Osteoblast (primary cell): ENCODE results near the gene TAPT1. TPM values are rescaled to one million over a fixed set of nuclear protein-coding genes. Genes with fewer than 3 reads are reported as not detected.

Experiments
- DNase-seq: peaks from one replicate; pipeline ENCODE4 v3.0.0; 2011; ENCODE audit warnings: low spot score, mixed read lengths; ENCODE audit not compliant: insufficient read length; ENCODE audit errors: missing footprints
- H2AFZ ChIP-seq: 2 replicates; pipeline ENCODE4 v1.6.0; 2011; ENCODE audit warnings: mild to moderate bottlenecking, low read length
- H3K27ac ChIP-seq: 2 replicates; pipeline ENCODE4 v1.5.1; 2011; ENCODE audit warnings: mild to moderate bottlenecking, low read depth, low read length, moderate library complexity
- H3K27me3 ChIP-seq: 2 replicates; pipeline ENCODE4 v1.6.0; 2012; ENCODE audit warnings: mild to moderate bottlenecking, control low read depth, inconsistent platforms, low read length, moderate library complexity; ENCODE audit not compliant: insufficient read depth
- H3K36me3 ChIP-seq: 2 replicates; pipeline ENCODE4 v1.5.1; 2011; ENCODE audit warnings: mild to moderate bottlenecking, low read length, control low read depth, moderate library complexity; ENCODE audit not compliant: insufficient read depth
- H3K4me1 ChIP-seq: 2 replicates; pipeline ENCODE4 v1.5.1; 2011; ENCODE audit warnings: mild to moderate bottlenecking, low read length, control low read depth, moderate library complexity; ENCODE audit not compliant: insufficient read depth
- H3K4me2 ChIP-seq: 2 replicates; pipeline ENCODE4 v1.6.0; 2011; ENCODE audit warnings: mild to moderate bottlenecking, low read length; ENCODE audit not compliant: insufficient read depth
- H3K4me3 ChIP-seq: fragments of 200-600 bp; sonication (generic); 3 replicates; pipeline ENCODE4 v1.5.1; 2012; ENCODE audit warnings: mild to moderate bottlenecking, low read length, inconsistent platforms; ENCODE audit not compliant: insufficient read depth
- H3K79me2 ChIP-seq: 2 replicates; pipeline ENCODE4 v1.6.0; 2012; ENCODE audit warnings: mild to moderate bottlenecking, low read length, control low read depth, inconsistent platforms; ENCODE audit not compliant: insufficient read depth
- H3K9me3 ChIP-seq: 2 replicates; pipeline ENCODE4 v1.5.1; 2011; ENCODE audit warnings: low read depth, low read length, control low read depth
- H4K20me1 ChIP-seq: 2 replicates; pipeline ENCODE4 v1.6.0; 2012; ENCODE audit warnings: mild to moderate bottlenecking, low read length, control low read depth; ENCODE audit not compliant: insufficient read depth
- total RNA-seq: library from RNA; depleted of rRNA; stranded (reverse); fragments of >200 nt; gene quantifications from 2 replicates; pipeline ENCODE4 v1.2.3, GENCODE V29; 2012
- TF ChIP-seq, protein P1 (sequence below): IDR thresholded peaks from 2 replicates; pipeline ENCODE4 v1.5.1; 2011; ENCODE audit warnings: mild to moderate bottlenecking, low read depth, low read length, moderate library complexity; ENCODE audit errors: extremely low read depth

The TAPT1 gene
- total RNA-seq, 1 donor = 19.5 TPM

GRCh38 chr4:16194214-16194613, 32.1 kb downstream of the TAPT1 start:
- Histone ChIP-seq H3K9me3 (no peaks in the 10 kb centered on the region), H4K20me1 (no peaks in the 10 kb centered on the region), H3K4me1 (peaks cover 15% of the 10 kb centered on the region), H3K4me2 (no peak overlapping the region), H3K36me3 (no peaks in the 10 kb centered on the region), H3K27me3 (no peaks in the 10 kb centered on the region), H3K27ac (no peak overlapping the region), H3K4me3 (no peak overlapping the region), H2AFZ (no peak overlapping the region), H3K79me2 (no peaks in the 10 kb centered on the region)
- TF ChIP-seq, protein P1, sequence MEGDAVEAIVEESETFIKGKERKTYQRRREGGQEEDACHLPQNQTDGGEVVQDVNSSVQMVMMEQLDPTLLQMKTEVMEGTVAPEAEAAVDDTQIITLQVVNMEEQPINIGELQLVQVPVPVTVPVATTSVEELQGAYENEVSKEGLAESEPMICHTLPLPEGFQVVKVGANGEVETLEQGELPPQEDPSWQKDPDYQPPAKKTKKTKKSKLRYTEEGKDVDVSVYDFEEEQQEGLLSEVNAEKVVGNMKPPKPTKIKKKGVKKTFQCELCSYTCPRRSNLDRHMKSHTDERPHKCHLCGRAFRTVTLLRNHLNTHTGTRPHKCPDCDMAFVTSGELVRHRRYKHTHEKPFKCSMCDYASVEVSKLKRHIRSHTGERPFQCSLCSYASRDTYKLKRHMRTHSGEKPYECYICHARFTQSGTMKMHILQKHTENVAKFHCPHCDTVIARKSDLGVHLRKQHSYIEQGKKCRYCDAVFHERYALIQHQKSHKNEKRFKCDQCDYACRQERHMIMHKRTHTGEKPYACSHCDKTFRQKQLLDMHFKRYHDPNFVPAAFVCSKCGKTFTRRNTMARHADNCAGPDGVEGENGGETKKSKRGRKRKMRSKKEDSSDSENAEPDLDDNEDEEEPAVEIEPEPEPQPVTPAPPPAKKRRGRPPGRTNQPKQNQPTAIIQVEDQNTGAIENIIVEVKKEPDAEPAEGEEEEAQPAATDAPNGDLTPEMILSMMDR = no peak
- DNase-seq = no peak

- H3K4me3 ChIP-seq = no peak overlapping the region
- H3K4me1 ChIP-seq = peaks cover 15% of the 10 kb centered on the region
- no peak for DNase-seq
- no peaks in the 10 kb centered on the region for H3K79me2 ChIP-seq
- no peaks in the 10 kb centered on the region for H4K20me1 ChIP-seq
- H3K9me3 ChIP-seq = no peaks in the 10 kb centered on the region
- H3K36me3 ChIP-seq = no peaks in the 10 kb centered on the region
- no peak overlapping the region for H3K27ac ChIP-seq
- no peak overlapping the region for H3K4me2 ChIP-seq
- no peak overlapping the region for H2AFZ ChIP-seq
- no peaks in the 10 kb centered on the region for H3K27me3 ChIP-seq
- TF ChIP-seq, protein P1 = no peak
Measured at GRCh38 chr4:16192631-16193518, 33.4 kb downstream of the TAPT1 start.

- no peaks in the 10 kb centered on the region for H4K20me1 ChIP-seq
- no peaks in the 10 kb centered on the region for H3K27me3 ChIP-seq
- H3K9me3 ChIP-seq = no peaks in the 10 kb centered on the region
- no peak overlapping the region for H3K4me3 ChIP-seq
- H2AFZ ChIP-seq = no peak overlapping the region
- no peak overlapping the region for H3K4me2 ChIP-seq
- no peak overlapping the region for H3K27ac ChIP-seq
- no peaks in the 10 kb centered on the region for H3K36me3 ChIP-seq
- no peak for DNase-seq
- no peaks in the 10 kb centered on the region for H3K79me2 ChIP-seq
- TF ChIP-seq, protein P1 = no peak
- H3K4me1 ChIP-seq = peaks cover 6% of the 10 kb centered on the region
Measured at GRCh38 chr4:16192057-16192456, 34.2 kb downstream of the TAPT1 start.

DNA sequence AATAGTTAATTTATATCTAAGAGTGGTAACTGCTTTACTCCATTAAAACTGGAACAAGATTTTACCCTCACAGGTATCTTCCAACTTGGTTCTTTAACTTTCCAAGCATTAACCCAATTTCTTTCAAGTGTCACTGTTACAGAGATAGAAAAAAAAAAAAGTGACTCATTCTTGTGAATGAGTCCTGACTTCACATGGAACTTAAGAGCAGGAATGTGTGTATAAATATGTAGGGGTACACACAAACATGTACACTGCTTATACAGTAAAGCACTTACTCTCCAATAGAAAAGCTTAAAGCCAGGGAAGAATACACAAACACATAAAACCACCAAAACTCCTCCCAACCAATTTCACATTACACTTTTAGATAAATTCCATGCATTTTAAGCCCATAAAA, 38.8 kb downstream of the TAPT1 start:
- Histone ChIP-seq H2AFZ (no peak overlapping the region), H3K4me2 (no peak overlapping the region), H3K27ac (no peak overlapping the region), H4K20me1 (no peaks in the 10 kb centered on the region), H3K9me3 (no peaks in the 10 kb centered on the region), H3K27me3 (no peaks in the 10 kb centered on the region), H3K4me1 (no peaks in the 10 kb centered on the region), H3K79me2 (no peaks in the 10 kb centered on the region), H3K4me3 (no peak overlapping the region), H3K36me3 (peaks cover 4% of the 10 kb centered on the region)
- TF ChIP-seq, protein P1 = no peak
- no peak for DNase-seq
